Measurements from ENCODE around the gene FAIM2. TPM values are rescaled to one million over a fixed set of nuclear protein-coding genes. Genes with fewer than 3 reads are reported as not detected.

The FAIM2 gene
- total and polyA plus RNA-seq, 2 experiments from 2014 or later = 0.86 to 4.6 TPM

DNA sequence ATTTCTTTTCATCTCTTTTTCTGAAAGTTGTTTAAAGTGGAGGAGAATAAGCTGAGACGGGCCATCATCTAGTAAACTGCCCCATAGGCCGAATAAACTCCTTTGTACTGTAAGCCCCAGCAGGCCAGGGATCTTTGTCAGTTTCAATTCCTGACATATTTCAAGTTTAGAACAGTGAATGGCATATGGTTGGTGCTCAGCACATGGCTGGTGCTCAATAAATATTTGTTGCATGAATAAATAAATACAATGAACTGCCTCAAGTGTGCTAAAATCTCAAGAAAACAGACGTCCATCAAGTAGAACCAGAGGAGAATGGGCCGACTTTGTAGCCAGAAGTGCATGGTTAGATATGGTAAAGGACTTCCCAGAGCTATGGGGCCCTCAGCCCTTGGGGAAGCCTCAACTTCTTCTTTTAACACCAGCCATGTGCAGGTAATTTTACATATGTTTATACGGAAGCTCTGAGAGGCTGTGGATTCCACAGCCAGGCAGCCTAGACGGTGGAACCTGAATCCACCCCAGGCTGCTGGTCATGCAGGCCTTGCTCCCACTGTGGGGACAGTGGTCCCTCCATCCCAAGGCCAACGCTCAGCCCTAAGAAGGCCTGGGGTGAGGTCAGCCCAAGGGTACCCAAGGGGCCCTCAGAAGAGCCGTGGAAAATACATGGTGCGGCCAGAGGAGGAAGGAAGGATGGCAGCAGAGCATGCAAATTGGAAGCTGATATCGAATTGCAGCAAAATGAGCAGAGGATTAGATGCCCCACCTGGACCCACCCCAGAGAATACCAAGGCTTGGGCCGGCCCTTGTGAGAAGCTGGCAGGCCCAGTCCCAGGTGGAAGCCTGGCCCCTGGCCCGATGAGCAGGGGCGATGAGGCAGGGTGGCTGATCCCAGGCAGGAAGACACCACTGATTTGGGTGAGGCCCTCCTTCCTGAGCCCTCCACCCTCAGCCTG is 38.1 kb upstream of the FAIM2 start:
- Histone ChIP-seq H3K9me2 (ENCODE audit: insufficient read depth) (no peaks in the 10 kb centered on the region), H3K79me2 (ENCODE audit: insufficient read depth) (no peaks in the 10 kb centered on the region), H3K4me3 (no peak overlapping the region), H3K36me3 (ENCODE audit: low read depth) (no peaks in the 10 kb centered on the region), H3K9me3 (ENCODE audit: low read depth) (no peaks in the 10 kb centered on the region), H3K4me2 (ENCODE audit: unreplicated experiment) (no peak overlapping the region), H3K27ac (no peak overlapping the region), H3F3A (ENCODE audit: insufficient read depth) (no peaks in the 10 kb centered on the region), H4K20me1 (ENCODE audit: insufficient read depth) (no peaks in the 10 kb centered on the region), H2AFZ (no peak overlapping the region), H3K27me3 (replicated peaks; ENCODE audit: insufficient read depth) (no peaks in the 10 kb centered on the region), H3K4me1 (ENCODE audit: insufficient read depth) (no peaks in the 10 kb centered on the region), H3K9ac (no peak overlapping the region)
- in situ Hi-C loops (cut with MboI) = no loop called here
- 74 to 84% methylated on average over 12 to 13 of the region's 13 CpGs for WGBS, 2 experiments (ENCODE audit: low coverage in 1 of 2, low lambda C conversion rate in 2 of 2, missing lambda C conversion rate in 2 of 2)
- DNase-seq = no peak
- TF ChIP-seq EZH2phosphoT487 (IDR thresholded peaks at IDR 0.05; ENCODE audit: insufficient read depth, low read depth) (no peak), EZH2 (IDR thresholded peaks at IDR 0.05; ENCODE audit: insufficient read depth, poor library complexity, severe bottlenecking) (no peak)

DNA sequence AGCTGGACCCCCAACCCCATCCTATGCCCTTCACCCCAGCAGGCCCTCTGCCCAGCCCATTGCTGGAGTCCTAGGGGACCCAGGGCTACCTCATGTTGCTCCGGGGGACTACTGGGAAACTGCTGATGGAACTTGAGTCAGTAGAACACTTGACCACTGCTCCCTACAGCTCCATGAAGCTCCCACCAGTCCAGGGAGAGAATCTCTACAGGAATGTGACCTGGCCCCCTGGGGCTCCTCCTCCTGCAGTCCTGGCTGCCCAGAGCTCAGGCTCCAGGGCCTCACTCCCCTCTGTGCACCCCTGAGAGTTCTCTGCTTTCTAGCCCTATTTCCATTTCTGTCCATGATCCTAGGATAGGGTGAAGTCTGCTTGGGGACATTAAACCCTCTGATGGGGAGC is 36.0 kb upstream of the FAIM2 start:
- whole genome bisulfite sequencing, 2 experiments (ENCODE audit: low coverage in 1 of 2, low lambda C conversion rate in 2 of 2, missing lambda C conversion rate in 2 of 2) = 88 to 100% methylated on average over 1 of the region's 1 CpG
- Histone ChIP-seq H3K9me3 (ENCODE audit: low read depth) (no peaks in the 10 kb centered on the region), H3K4me3 (no peak overlapping the region), H3K79me2 (ENCODE audit: insufficient read depth) (no peaks in the 10 kb centered on the region), H3K27me3 (replicated peaks; ENCODE audit: insufficient read depth) (no peaks in the 10 kb centered on the region), H3F3A (ENCODE audit: insufficient read depth) (no peaks in the 10 kb centered on the region), H3K9ac (no peak overlapping the region), H3K9me2 (ENCODE audit: insufficient read depth) (no peaks in the 10 kb centered on the region), H3K27ac (no peak overlapping the region), H3K36me3 (ENCODE audit: low read depth) (no peaks in the 10 kb centered on the region), H4K20me1 (ENCODE audit: insufficient read depth) (no peaks in the 10 kb centered on the region), H3K4me2 (ENCODE audit: unreplicated experiment) (no peak overlapping the region), H3K4me1 (ENCODE audit: insufficient read depth) (no peaks in the 10 kb centered on the region), H2AFZ (no peak overlapping the region)
- DNase-seq = no peak
- TF ChIP-seq EZH2phosphoT487 (IDR thresholded peaks at IDR 0.05; ENCODE audit: insufficient read depth, low read depth) (no peak), EZH2 (IDR thresholded peaks at IDR 0.05; ENCODE audit: insufficient read depth, poor library complexity, severe bottlenecking) (no peak)
- in situ Hi-C loops (cut with MboI) = no loop called here

DNA sequence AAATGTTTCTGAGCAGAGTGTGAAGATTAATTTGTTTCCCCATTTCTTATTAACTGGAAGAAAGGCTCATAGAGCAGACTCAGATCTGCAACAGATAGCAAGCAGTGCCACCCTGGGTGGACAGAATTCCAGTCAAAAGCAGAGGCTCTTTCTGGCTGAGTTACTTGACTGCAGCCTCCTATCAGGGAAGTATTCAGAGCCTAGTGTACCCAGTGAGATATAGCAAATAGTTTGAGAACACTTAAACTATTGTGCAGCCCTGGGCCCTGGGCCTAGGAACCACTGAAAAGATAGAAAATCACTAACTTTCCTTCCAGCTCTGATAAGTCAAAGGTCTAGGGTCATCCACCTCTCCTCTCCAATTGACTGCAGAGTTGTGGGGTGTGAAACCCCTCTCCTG is 35.6 kb upstream of the FAIM2 start:
- no peak for DNase-seq
- TF ChIP-seq EZH2 (IDR thresholded peaks at IDR 0.05; ENCODE audit: insufficient read depth, poor library complexity, severe bottlenecking) (no peak), EZH2phosphoT487 (IDR thresholded peaks at IDR 0.05; ENCODE audit: insufficient read depth, low read depth) (no peak)
- Histone ChIP-seq H3K4me1 (ENCODE audit: insufficient read depth) (no peaks in the 10 kb centered on the region), H3F3A (ENCODE audit: insufficient read depth) (no peaks in the 10 kb centered on the region), H3K4me2 (ENCODE audit: unreplicated experiment) (no peak overlapping the region), H3K36me3 (ENCODE audit: low read depth) (no peaks in the 10 kb centered on the region), H3K9ac (no peak overlapping the region), H3K79me2 (ENCODE audit: insufficient read depth) (no peaks in the 10 kb centered on the region), H3K27ac (no peak overlapping the region), H4K20me1 (ENCODE audit: insufficient read depth) (no peaks in the 10 kb centered on the region), H3K9me2 (ENCODE audit: insufficient read depth) (no peaks in the 10 kb centered on the region), H3K4me3 (no peak overlapping the region), H3K9me3 (ENCODE audit: low read depth) (no peaks in the 10 kb centered on the region), H2AFZ (no peak overlapping the region), H3K27me3 (replicated peaks; ENCODE audit: insufficient read depth) (no peaks in the 10 kb centered on the region)
- in situ Hi-C loops (cut with MboI) = no loop called here

DNA sequence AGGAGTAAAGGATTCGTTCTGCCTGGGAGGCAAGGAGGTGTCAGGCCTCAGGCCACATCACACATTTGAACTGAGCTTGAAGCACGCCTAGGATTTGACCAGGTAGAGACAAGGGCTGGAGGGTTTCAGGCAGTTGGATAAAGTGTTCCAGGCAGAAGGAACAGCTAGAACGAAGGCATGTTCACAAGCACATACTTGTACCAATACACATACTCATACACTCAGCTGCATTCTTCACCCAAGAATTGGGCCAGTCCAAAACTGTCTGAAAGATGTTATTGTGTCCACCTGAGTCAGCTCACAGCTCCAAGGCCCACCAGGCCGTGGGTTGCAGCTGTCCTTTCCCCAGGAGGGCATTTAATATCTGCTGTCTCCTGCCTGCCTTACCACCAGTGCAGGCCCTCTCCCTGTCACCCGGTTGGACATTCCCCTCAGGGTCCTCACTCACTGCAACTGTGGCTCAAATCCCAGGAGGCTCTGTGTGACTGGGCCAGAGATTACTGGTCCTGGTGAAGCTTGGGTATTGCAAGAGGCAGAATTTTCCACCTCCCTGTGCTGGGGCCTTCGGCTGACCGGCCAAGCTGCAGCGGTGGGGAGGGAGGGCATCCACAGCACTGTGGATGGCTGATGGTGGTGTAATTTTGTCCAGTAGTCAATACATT is 34.1 kb upstream of the FAIM2 start:
- Histone ChIP-seq H3K36me3 (ENCODE audit: low read depth) (no peaks in the 10 kb centered on the region), H3K4me3 (no peak overlapping the region), H3K79me2 (ENCODE audit: insufficient read depth) (no peaks in the 10 kb centered on the region), H3K9ac (no peak overlapping the region), H2AFZ (no peak overlapping the region), H3K27ac (no peak overlapping the region), H3K4me2 (ENCODE audit: unreplicated experiment) (no peak overlapping the region), H3K9me2 (ENCODE audit: insufficient read depth) (no peaks in the 10 kb centered on the region), H3K27me3 (replicated peaks; ENCODE audit: insufficient read depth) (no peaks in the 10 kb centered on the region), H3K4me1 (ENCODE audit: insufficient read depth) (no peaks in the 10 kb centered on the region), H3K9me3 (ENCODE audit: low read depth) (no peaks in the 10 kb centered on the region), H4K20me1 (ENCODE audit: insufficient read depth) (no peaks in the 10 kb centered on the region), H3F3A (ENCODE audit: insufficient read depth) (no peaks in the 10 kb centered on the region)
- 74 to 77% methylated on average over 8 of the region's 8 CpGs for WGBS, 2 experiments (ENCODE audit: low coverage in 1 of 2, low lambda C conversion rate in 2 of 2, missing lambda C conversion rate in 2 of 2)
- TF ChIP-seq EZH2 (IDR thresholded peaks at IDR 0.05; ENCODE audit: insufficient read depth, poor library complexity, severe bottlenecking) (no peak), EZH2phosphoT487 (IDR thresholded peaks at IDR 0.05; ENCODE audit: insufficient read depth, low read depth) (no peak)
- no peak for DNase-seq
- in situ Hi-C loops (cut with MboI) = no loop called here

All from GM23248 (cell line).